ENCODE data around the gene DYTN.

The DYTN gene

DNA sequence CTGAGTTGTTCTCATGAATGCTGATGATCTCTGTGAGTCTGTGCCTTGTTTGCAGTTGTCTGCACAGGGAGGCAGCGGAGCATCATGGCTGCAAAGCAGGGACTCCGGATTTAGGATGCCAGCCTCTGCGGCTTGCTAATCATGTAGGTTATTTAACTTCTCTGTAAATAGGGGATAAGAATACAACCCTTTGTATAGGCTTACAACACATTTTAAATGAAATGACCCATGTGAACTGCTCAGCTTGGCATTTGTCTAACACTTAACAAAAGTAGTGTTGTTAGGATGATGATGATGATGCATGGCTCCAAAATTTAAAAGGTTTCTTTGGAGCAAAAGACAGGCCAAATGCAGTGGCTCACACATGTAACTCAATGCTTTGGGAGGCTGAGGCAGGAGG lies 19.4 kb downstream of the DYTN start:
- DNase-seq (ENCODE audit: low read depth) = no peak

- no peak for DNase-seq (ENCODE audit: low read depth)
These were observed 21.3 kb downstream of the DYTN start for GRCh38 chr2:206696910-206697309.

- peak; percentile 19 for DNase-seq (ENCODE audit: low read depth)
These were observed 24.6 kb downstream of the DYTN start for GRCh38 chr2:206693399-206694137.

DNA sequence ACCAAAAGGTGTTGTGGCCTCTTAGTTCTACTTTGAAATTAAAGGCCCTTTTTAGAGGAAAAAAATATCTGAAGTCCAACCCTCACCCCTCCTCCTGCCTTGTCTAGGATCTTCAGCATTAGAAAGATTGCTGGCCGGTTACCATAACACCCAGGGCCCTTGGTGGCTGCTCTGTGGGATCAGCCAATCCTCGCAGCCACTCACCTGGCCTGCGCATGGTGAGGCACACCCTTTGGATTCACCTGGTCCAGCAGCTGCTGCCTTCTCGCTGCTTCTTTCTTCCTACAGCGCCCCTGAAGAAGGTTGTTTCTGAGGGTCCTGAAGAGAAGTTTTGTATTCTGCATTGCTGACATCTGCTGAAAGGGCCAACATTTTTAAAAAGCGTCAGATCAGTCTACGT lies 25.2 kb downstream of the DYTN start:
- no peak for DNase-seq (ENCODE audit: low read depth)

DNA sequence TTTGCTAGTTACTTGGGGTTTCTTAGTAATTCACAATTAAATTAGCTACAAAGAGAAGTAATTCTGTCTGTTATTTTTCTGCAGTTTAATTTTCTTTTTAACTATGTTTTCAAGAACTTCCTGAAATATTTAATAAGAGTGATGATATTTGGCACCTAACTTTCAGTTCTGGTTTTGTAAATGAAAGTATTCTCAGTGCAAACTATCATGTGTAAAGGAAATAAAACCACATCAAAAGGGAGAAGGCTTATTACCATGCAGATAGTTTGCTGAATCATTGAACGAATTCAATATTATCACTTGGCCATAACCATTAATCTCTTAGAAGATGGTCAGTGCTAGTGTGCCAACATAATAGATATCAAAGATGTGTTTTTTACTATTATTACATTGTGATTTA lies 29.2 kb downstream of the DYTN start:
- no peak for DNase-seq (ENCODE audit: low read depth)

GRCh38 chr2:206688453-206688852 lies 29.7 kb downstream of the DYTN start:
- DNase-seq (ENCODE audit: low read depth) = no peak

GRCh38 chr2:206683546-206683945 lies 34.6 kb downstream of the DYTN start:
- DNase-seq (ENCODE audit: low read depth) = no peak

DNA sequence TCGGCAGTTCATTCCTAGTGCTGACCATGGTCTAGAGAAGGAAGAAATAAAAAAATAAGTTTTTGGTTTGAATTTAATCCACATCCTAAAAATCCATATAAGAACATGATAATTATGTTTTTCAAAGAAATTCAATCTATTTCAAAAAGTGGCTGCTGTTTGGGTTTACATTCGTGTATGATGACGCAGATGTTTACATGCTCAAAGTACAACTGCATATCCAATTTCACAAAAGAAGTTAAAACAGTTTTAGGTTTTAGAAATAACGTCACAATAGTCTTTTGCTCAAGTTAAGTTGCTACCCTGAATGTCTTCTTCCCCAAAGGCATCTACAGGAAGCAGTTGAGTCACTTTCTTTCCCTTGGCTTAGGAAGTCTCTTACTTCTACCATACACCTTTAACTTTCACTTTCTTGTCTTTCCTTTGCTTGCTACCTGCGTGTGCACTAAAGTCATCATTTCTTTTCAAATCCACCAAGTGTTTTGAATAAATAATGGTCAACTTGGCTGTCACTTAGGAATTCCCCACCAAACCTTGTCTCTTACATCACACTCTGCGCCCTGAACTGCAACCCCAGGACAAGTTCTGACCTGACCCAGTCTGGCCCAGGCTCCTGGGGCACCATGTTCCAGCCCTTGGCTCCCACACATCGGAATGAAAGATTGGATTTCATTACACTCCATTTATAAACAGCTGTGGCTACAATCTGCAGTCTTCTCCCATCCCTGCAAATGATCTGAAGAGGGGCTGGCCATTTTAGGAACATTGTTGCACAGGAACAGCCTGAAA lies 47.5 kb downstream of the DYTN start:
- no peak for DNase-seq (ENCODE audit: low read depth)

DNA sequence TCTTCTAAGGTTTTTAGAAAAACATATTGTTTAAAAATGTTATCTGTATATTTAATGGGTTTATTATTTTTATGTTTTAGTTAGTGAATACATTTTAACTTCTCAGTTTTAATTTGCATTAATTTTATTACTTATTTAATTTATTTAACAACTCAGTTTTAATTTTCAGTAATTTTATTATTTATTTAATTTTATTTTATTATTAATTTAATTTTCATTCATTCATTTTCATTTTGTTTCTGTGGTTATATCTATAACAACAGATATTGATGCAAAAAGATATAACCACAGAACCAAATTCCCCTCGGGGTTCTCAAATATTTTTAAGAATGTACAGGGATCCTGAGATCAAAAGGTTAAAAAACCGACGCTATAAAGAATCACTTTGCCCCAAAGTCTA lies 52.9 kb downstream of the DYTN start:
- DNase-seq (ENCODE audit: low read depth) = no peak

DNA sequence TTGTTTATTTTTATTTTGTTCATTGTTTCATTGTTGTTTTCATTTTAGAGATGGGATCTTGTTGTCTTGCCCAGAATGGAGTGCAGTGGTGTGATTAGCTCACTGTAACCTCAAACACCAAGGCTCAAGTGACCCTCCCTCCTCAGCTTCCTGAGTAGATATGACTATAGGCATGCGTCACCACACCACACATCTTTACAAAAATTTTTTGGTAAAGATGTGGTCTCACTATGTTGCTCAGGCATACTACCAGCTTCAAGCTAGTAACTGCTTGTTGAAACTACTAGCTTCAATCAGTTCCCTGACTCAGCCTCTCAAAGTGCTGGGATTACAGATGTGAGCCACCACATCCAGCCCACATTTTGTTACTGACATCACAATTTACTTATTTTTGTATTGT lies 61.1 kb downstream of the DYTN start:
- no peak for DNase-seq (ENCODE audit: low read depth)

DNA sequence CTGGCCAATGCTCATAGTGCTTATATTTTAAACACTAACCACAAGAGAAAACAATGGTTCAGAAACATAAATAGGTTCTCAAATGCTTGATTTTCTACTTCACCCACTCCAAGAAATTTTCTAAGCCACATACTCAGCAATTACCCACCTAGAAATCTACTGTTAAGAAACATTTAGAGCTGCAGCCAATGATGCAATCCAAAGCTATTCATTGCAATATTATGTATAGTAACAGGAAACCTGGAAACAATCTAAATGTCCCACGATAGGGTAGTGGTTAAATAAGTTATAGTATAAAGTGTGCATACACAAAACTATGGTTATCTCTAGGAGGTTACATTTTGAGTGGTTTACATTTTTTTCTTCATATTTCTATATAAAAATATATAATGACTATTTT lies 70.2 kb downstream of the DYTN start:
- no peak for DNase-seq (ENCODE audit: low read depth)

DNA sequence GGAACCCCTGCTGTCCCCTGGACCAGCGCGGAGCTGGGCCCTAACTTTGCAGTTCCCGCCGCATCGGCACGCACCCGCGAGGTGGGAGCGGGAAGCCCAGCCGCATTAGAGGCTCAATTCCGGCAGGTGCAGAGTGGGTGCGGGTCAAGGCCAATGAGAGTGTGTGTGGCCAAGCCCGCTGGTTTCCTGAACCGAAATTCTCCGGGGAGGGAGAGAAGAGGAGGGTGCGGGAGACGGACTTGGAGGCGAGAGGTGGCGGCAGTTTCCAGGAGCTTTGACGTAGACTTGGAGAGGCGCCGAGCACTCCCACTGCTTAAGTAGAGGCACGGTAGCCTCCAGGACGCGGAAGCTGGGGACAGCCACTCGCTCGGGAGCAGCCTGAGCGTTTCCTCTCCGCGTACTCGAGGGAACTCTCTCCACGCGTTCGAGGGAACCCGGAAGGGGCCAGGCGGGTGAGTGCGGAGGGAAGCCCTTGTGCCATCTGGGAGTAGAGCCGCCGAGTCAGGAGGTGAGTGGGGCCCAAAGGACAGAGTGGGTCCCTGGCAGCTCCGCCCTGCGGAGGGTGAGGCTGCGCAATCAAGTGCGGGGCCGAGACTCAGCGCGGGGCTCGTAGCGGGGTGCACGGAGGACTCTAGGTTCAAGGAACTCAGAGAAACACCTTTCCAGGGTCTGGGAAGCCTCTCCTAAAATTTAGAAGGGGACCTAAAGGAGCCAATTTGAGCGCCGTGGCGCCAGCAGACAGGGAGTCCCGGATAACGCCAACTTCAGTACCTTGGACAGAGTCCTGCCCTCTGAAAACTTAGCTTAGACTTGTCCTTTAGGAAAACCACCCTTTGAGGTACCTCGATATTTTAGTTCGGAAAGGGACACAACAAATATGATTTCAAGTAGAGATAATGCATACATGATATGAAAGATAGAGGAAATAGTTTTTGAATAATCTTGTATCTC lies 75.8 kb downstream of the DYTN start, which contains the start of gene FAM237A:
TSS of gene FAM237A (plus strand) at position 413 of the 951 bp plus-strand sequence. CDS start 1,750 bp downstream, outside the sequence.
- DNase-seq (ENCODE audit: low read depth) = no peak

GRCh38 chr2:206641226-206641625 lies 77.0 kb downstream of the DYTN start:
- no peak for DNase-seq (ENCODE audit: low read depth)

GRCh38 chr2:206639636-206640035 lies 78.6 kb downstream of the DYTN start:
- no peak for DNase-seq (ENCODE audit: low read depth)

DNA sequence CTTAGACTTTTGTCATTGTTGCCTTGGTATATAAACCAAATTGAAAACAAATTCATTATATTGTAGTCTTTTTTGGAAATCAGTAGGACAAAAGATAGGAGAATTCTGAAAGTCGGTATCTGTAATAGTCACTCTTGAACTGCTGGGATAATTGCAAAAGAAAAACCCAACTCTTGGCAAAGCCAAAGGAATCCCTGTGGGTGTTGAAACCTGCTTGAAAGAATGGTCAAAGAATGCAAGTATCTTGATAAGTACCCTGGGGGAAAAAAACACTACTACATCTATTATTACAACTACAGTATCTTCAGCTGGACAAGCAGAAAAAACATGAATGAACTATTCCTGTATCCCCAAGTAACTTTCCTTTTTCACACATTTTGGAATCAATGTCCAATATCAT lies 83.2 kb downstream of the DYTN start:
- DNase-seq (ENCODE audit: low read depth) = no peak

DNA sequence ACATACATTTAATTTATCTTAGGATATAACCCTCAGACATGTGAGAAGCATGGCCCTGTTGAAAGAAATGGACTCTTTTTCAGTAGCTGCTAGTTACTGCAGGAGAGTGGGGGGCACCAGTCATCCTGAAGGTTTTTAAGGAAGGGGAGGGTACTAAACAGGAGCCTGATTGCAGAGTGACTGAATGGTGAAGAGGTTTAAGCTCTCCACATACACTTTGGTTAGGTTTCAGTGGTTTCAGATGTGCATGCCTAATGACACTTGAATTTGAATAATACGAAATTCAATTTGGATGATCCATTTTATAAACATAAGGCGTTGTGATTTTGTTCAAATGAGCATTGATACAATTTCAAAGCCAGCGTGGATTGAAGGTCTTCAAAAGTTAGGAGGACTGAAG lies 86.9 kb downstream of the DYTN start:
- DNase-seq (ENCODE audit: low read depth) = no peak

GRCh38 chr2:206627632-206628031 lies 90.6 kb downstream of the DYTN start:
- DNase-seq (ENCODE audit: low read depth) = no peak

- no peak for DNase-seq (ENCODE audit: low read depth)
These were observed 92.1 kb downstream of the DYTN start for GRCh38 chr2:206626108-206626507.

DNA sequence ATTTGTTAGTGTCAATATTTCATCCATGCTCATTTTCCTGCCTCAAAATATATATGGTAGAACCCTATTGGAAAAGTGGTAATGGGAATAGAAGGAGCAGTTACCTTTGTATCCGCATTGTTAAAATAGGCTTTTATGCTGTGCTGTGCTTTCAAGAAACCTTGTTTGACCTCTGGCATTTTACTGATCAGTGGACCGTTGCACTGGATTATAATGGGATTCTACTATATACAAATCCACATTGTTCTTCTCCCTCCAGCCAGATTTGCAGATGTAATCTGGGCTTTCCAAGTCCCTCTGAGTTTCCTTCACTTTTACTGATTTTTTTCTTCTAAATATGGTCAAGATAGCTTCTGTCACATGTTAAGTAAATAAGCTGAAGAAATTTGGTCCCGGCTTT lies 99.2 kb downstream of the DYTN start:
- DNase-seq (ENCODE audit: low read depth) = no peak

GRCh38 chr2:206616151-206616550 lies 102.0 kb downstream of the DYTN start:
- DNase-seq (ENCODE audit: low read depth) = no peak

DNA sequence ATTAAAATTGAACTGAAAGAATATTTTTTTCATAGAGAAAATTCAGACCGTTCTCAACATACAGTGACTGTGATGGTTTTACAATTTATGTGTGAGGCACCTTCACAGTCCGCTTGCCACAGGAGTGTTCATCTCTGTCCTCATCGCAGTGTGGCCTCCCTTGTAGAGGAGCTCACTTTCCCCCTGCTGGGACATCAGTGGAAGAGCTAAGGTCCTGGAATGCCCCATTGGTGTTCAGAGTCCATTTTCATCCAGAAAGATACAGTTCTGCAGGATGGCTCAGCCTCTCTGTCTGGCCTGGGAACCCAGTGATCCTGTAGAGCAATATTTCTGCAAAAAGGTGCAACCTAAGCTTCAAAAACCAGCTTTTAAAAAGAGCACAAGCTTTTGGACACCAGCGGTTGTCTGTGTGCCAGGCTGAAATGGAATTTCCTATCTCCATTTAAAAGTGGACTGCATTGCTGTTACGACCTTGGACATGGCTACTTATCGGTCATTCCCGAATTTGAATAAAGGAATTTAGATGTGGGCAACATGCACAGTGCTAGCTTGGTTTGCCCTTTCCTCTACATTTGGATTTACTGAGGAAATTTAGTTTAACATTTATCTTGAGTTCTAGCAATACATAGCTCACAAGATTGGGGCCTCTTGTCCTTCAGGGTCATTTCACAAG lies 102.6 kb downstream of the DYTN start:
- no peak for DNase-seq (ENCODE audit: low read depth)

DNA sequence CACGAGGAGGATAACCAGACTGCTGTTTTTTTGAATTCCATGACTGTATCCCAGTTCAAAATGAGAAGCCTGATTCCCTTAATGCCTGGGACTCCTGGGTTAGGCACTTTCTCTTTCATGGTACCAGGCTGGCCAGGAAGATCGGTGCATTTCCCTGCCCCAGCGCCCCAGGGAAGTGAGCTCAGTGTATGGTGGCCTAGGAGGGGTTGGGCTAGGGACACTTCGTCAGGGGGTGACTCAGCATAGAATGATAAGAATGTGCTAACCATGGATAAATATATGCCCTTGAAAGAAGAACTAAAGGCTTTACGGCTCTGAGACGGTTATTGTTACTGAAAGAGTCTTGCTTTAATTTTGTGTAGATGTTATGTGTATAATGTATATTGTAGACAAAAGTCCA lies 103.4 kb downstream of the DYTN start:
- no peak for DNase-seq (ENCODE audit: low read depth)

All from stimulated activated CD4-positive, alpha-beta T cell treated with anti-CD3 and anti-CD28 coated beads, Interleukin-2, amount 100 ng/mL, for 4 hours (primary cell).